ENCODE data around the gene KRT28.

The KRT28 gene, protein sequence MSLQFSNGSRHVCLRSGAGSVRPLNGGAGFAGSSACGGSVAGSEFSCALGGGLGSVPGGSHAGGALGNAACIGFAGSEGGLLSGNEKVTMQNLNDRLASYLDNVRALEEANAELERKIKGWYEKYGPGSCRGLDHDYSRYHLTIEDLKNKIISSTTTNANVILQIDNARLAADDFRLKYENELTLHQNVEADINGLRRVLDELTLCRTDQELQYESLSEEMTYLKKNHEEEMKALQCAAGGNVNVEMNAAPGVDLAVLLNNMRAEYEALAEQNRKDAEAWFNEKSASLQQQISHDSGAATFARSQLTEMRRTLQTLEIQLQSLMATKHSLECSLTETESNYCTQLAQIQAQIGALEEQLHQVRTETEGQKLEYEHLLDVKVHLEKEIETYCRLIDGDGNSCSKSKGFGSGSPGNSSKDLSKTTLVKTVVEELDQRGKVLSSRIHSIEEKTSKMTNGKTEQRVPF

DNA sequence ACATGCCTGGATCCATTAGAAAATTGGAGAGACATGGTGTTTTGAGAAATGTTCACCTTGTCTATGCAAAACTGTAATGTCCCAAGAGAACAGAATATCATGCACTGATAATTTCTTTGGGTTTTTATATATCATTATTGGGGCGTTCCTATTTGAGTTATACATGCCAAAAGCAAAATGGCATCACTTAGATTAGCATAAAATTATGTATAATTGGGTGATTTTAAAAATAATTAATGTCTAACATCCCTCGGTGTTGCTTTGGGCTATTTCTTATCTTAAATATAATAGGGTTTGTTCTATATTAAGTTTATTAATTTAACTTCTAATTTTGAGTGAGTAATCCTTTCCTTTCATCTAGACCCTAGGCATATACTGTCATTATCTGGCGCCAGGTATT lies at the start of gene KRT28:
TSS of gene KRT28 (minus strand) at position 101 of the 400 bp plus-strand sequence. CDS start at position 35, 66 bp downstream.
- DNase-seq (ENCODE audit: low read depth in 2 of 2), result no peak

DNA sequence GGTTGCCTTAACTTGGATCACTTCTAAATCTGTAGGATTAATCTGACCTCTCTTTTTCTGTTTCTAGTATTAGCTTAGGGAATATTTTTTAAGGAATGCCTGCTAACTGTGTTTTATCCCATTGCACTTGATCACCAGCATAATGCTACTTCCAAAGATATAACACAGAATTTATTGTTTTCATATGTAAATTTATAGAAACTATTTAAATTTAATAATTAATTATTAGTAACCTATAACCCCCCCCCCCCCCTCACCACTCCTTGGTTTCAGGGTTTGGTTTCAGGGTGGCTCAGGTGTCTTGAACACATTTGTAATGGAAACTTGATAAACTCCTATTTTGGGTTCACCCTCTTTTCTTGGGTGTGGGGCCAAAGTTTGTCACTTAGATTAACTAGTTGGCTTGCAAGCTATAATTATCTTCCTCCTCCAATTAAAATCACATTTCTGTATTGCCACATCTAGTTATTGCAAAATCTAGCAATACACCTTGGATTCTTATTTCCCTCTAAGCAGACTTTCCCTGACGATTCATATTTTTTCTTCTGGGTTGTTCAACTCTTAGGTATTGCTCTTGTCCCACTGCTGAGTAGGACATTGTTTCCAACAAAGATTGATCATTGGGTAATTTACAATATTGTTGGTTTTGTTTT lies 49.0 kb upstream of the KRT28 start:
- no peak for DNase-seq (ENCODE audit: low read depth in 2 of 2)

DNA sequence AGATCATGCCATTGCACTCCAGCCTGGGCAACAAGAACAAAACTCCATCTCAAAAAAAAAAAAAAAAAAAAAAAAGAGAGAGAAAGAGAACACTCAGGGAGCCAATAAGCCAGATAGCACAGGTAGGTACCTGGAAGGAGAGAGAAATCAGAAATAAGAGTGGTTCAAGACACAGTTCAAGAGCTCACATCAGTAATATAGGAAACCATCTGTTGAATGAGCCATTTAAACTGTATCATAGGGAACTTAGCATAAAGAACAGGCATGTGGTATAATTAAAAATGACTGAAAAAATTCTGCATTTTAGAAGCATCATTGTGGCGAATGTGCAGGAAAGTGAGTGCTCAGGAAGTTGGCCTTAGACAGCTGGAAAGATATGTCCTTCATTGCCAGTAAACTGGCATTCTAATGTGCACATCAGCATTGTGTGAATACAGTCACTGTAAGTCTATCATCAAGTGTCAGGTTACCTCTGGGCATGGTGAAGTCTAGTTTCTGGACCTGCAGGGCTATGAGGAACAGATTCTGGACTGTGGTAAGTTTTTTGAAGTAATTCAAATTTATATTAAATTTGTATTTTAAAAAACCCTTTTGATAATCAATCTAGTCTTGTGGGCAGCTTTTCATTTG lies 46.9 kb upstream of the KRT28 start:
- DNase-seq (ENCODE audit: low read depth in 2 of 2), result no peak

DNA sequence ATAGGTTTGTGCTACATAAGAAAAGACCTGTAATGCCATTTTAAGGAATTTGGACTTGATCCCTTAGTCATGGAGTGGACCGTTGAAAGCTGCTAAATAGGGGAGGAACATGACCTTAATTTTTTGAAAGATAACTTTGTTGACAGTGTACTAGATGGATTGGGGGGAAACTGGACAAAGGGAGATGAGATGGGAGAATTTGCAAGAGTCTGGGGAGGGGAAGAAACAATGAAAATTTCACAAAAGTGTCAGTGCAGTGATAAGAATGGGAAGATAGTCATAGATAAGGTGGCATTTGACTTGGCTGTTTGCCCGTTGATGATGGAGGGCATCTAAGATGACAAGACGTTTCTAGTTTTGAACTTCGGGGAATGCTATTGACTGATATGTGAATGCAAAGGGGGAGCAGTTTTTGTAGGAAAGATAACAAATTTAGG lies 44.9 kb upstream of the KRT28 start:
- no peak for DNase-seq (ENCODE audit: low read depth in 2 of 2)

DNA sequence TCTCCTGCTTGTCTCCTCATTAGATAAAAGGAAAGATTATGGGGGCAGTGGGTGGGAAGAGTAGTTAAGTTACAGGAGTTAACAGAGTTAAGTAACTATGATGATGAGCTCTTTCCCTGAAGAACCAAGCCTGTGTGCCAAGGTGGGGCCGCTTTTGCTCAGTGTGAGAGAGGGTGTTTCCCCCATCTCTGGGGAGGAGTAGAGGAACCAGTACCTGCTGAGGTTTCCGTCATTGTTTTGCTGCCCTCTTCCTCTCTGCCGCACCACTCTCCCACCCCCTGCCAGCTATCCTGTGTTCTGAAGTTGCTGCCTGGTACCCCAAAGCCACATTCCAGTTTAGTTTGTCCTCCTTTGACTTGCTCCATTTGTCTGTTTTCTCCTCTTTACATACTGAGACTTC lies 43.5 kb upstream of the KRT28 start:
- no peak for DNase-seq (ENCODE audit: low read depth in 2 of 2)

DNA sequence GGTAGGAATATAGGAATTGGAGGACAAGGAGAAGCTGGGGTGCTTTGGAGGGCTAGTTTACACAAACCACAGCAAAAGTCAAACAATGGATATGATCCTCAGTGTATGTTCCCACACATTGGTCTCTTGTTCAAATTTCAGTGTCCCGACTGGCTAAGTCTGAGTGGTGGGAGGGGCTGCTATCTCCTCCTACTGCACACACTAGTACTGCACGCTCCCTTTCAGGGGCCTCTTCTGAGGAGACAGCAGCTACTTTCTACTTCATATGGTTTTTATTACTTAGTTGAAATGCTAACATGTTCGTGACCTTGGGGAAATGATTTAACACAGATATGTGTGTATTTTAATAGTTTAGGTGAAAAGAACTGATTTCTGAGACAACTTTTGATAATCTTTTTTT lies 41.5 kb upstream of the KRT28 start:
- DNase-seq (ENCODE audit: low read depth in 2 of 2), result no peak

DNA sequence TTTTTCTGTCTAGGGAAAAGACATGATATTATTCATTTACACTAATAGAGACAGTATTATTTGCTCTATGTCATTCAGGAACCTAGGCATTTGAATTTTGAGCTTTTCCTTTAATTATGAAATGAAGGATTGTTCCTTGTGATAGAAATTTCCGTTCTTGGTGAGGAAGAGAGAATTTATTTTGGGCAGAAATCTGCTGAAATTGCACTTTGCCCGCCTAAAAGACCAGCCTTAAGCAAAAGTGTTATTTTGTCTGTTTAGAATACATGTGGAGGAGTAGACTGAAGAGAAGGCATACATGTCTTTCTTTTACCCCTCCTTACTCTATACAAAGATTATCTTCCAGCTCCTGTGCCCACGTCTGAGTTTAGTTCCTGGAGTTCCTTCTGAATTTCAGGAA lies 39.4 kb upstream of the KRT28 start:
- no peak for DNase-seq (ENCODE audit: low read depth in 2 of 2)

DNA sequence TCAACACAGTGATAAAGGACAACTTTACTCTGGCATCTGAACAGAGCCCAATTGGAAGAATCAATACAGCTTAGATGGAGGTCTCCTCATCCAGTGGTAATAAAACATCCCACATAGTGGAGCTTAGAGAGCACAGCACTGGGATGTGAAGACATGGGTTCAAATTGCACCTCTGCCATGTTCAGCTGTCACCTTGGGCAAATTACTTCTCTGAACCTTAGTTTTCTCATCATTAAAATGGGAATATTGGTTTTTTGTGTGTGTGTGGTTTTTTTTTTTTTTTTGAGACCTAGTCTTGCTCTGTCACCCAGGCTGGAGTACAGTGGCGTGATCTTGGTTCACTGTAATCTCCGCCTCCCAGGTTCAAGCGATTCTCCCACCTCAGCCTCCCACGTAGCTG lies 36.3 kb upstream of the KRT28 start:
- no peak for DNase-seq (ENCODE audit: low read depth in 2 of 2)

DNA sequence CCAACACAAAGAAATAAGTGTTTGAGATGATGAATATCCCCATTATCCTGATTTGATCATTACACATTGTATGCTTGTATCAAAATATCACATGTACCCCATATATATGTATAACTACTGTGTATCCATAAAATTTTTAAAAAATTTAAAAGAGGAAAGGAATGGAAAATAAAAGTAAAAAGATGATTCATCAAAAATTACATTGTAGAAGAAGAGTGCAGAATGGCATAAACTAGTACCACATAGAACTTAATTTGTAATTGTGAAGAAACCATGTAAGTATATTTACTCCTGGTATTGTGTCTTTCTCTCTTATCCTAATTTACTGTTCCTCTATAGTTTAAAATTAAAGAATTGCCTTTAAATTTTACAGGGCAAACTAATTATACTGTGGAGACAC lies 34.1 kb upstream of the KRT28 start:
- DNase-seq (ENCODE audit: low read depth in 2 of 2), result no peak

DNA sequence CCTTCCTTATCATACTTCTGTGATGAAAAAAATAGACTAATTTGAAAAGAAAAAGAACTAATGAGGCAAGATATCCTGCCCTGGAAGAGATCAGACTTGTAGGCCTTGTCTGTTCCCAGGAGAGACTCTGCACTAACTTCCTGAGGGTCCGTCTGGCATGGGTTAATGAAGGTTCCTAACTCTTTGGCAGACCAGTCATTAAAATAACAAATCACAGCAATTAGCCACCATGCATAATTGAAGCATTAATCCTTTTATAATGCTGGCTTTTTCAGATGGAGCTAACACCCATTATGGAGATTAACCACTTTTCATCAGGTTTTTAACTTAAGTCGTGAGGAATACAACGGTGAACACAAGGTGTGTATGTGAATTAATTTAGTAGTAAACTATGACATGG lies 33.1 kb upstream of the KRT28 start:
- DNase-seq (ENCODE audit: low read depth in 2 of 2), result no peak

DNA sequence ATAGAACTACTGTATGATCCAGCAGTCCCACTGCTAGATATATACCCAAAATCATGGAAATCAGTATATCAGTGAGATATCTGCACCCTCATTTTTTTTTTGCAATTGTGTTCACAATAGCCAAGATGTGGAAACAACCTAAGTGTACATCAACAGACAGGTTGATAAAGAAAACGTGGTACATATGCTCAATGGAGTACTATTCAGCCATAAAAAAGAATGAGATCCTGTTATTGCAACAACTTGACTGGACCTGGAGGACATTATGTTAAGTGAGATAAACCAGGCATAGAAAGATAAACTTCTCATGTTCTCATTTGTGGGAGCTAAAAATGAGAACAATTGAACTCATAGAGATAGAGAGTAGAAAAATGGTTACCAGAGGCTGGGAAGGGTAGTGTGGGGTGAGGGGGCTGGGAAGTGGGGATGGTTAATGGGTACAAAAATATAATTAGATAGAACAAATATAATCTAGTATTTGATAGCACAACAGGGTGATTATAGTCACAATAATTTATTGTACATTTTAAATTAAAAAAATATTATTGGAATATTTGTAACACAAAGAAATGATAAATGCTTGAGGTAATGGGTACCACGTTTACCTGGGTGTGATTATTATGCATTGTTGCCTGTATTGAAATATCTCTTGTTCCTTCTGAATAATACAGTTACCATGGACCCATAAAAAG lies 30.5 kb upstream of the KRT28 start:
- no peak for DNase-seq (ENCODE audit: low read depth in 2 of 2)

DNA sequence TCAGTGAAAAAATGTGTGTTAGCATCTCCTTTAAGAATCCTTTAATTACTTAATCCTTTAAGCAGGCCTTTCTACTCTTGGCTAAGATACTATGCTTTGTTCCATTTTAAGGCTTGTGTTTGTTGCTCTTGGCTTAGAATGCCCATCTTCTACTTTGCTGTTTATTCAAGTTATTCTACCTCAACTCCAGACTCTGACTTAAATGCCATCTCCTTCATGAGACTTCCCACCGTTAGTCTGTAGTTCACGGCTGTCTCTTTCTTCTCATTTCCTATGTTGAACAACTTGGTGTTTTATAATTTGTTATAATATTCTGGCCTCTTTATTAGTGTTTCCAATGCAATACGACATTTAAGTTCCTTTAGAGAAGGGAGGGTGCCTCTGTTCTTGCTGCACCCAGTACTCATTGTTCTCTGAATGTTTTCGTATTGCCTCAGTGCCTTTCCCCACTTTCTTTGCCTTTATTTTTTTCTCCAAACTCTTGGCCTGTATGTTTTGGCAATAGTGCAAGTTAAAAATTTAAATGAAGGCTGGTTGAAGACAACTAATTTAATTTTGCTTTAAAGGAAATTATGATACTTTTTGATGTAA lies 28.8 kb upstream of the KRT28 start:
- no peak for DNase-seq (ENCODE audit: low read depth in 2 of 2)

DNA sequence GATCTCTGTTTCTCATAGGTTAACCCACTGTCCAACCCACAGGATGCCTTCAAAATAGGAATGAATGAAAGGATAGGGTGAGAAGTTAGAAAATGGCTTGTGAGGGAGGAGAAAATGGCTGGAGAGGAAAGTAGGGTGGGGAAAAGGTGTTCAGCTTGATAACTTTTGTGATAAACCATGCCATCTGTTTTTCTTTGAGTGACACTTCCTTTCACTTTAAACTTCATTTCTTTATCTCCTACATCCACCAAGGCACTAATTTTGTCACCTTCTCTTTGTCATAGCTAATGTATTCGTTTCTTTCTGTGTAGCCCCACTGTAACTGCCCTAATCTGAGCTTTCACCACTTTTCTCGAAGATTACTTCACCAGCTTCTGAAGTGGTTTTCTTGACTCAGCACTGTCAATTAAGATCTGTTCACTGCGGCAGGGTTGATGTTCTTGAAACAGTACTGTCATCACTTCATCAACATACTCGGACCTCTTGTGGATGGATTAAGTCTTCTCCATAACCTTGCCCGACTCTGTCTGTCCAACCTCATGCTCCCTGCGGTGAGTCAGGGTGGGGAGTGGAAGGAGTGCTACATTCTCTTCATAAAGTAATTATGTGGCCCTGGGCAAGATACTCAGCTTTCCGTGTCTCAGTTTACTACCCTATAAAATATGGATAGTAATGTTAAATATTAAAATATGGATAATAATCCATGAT lies 28.1 kb upstream of the KRT28 start:
- no peak for DNase-seq (ENCODE audit: low read depth in 2 of 2)

DNA sequence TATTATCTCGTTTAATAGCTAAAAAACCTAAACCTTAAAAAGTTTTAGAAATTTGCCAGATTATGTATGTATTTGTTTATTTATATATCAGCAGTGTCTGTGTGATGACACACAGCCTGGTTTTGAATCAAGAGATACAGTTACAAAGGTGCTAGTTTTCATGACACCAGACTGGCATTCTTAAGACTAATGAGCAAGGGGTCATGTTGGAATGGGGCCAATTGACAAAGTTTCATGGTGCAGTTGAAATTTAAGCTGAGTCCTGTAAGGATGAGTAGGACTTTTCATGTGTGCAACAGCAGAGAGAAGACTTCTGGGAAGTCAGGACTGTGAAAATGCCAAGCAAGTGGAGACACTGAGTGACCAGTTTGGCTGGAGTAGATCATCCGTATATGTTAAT lies 25.8 kb upstream of the KRT28 start:
- DNase-seq (ENCODE audit: low read depth in 2 of 2), result no peak

DNA sequence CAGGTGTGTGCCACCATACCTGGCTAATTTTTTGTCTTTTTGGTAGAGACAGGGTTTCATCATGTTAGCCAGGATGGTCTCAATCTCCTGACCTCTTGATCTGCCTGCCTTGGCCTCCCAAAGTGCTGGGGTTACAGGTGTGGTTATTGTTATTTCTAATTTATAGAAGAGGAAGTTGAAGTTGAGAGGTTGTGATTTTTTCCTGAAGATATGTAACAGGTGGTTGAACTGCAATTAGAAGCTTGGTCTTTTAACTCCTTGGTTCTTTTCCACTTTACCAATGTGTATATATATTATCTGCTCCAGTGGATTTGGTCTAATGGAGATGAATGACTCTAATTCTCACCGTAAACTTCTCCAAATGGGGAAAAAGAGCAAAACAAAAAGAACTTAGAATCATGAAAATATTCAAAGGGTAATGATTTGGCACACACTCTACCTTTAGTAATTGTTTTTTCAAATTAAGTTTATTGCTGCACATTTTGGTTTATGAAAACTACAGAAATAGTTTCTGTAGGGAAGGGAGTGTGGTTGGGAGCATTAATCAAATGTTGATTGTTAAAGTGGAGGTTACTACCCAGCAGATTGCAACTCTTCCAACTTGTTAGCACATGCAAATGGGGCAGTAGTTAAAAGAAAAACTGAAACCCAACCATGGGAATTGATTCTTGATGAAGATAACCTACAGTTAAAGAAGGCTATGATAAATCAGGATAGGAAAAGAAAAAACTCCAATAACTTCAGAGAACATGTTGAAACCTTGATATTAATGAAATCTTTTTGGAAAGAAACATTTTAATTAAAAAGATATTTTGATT lies 24.5 kb upstream of the KRT28 start:
- no peak for DNase-seq (ENCODE audit: low read depth in 2 of 2)

DNA sequence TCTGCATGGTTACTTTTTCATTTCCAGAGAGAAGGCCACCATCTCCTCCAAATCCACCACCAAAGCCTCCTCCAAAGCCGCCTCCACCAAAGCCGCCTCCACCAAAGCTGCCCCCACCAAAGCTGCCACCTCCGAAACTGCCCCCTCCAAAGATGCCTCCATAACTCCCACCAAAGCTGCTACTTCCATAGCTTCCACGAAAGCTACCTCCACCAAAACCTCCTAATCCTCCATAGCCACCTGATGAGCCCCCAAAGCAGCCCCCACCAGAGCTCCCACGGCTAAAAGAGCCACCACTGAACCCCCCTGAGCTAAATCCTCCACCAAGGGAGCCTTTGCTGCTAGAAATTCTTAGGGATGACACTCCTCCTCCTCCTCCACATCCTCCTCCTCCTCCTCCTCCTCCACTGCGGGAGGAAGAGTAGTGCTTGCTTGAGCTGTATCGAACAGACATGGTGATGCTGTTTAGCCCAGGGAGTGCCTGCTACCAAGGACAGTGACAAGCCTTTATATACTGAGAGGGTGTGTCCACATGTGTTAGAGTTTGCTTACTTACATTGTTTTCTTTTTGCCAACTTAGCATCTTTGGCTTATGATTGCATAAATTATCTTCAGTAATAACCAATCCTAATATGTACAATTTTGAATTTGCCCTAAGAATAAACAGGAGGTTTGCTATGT lies 22.5 kb upstream of the KRT28 start, which contains the start of gene KRT10:
TSS of gene KRT10 (minus strand) at position 483 of the 681 bp plus-strand sequence. CDS start at position 454, 29 bp downstream.
- DNase-seq (ENCODE audit: low read depth in 2 of 2), result no peak

DNA sequence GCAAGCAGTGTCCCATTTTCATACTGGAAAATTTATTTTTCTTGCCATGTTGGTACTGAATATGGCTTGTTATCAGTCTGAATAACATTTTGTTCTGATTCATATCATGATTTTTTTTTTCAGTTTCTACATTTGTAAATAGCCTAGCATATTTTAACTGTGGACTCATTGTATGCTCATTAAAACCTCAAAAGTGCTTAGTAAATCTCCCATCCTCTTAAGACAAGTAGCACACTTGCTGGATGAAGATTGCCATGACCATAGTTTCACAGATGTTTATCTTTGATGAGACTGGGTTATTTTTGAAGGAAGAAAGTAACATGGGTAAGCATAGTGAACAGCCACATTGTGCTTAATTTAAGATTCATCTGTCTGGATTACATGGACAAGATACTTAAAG lies 21.8 kb upstream of the KRT28 start:
- DNase-seq (ENCODE audit: low read depth in 2 of 2), result no peak

DNA sequence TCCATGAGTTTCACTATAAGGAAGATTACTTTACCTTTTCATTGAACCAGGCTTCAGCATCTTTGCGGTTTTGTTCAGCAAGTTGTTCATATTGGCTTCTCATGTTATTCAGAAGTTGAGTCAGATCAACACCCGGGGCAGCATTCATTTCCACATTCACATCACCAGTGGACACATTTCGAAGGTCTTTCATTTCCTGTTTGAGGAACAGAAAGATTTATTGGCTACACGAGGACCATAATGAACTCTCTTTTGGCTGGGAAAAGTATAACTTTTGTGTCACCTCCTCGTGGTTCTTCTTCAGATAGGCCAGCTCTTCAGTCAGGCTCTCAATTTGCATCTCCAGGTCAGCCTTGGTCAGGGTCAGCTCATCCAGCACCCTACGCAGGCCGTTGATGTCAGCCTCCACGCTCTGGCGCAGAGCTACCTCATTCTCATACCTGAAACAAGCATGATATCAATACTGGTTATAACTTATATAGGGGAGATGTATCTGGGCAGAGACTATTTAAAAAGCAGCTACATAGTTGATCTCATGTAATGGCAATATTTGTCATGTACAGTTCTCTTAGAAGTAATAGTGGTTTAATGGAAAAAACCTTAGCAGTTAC lies 20.6 kb upstream of the KRT28 start:
- DNase-seq (ENCODE audit: low read depth in 2 of 2), result no peak

DNA sequence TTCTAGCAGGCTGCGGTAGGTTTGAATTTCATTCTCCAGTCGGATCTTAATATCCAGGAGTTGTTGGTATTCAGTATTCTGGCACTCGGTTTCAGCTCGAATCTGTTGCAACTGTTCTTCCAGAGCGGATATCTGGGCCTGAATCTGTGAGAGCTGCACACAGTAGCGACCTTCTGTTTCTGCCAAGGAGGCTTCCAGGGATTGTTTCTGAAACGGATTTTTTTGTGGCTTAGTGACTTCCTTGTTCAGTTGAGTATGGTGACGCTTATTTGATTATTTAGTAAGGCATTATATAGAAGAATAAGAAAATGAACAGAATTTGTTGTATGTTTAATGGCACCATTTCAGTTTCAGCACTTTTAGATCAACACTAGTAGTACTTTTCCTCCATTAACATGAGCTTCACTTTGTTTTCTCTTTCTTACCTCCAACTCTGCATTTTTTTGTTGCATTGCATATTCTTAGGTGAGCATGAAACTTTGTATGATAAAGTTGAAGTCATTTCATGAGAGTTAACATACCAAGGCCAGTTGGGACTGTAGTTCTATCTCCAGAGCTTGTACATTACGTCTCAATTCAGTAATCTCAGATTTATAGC lies 19.9 kb upstream of the KRT28 start:
- no peak for DNase-seq (ENCODE audit: low read depth in 2 of 2)

All from stimulated activated CD8-positive, alpha-beta memory T cell treated with anti-CD3 and anti-CD28 coated beads, Interleukin-7, amount 100 ng/mL, for 4 hours (primary cell).